H1 (cell line): Measurements from ENCODE around the gene ARHGEF3. TPM values are rescaled to one million over a fixed set of nuclear protein-coding genes. Genes with fewer than 3 reads are reported as not detected.

Source experiments
- CTCF ChIA-PET: fragments of 300-600 bp; sonication (Branson Sonifier 250); formaldehyde crosslinking; loops from one replicate; lab custom pipeline; 2021; ENCODE audit not compliant: partially characterized antibody; lab: Charles Lee
- POLR2A ChIA-PET: fragments of 300-600 bp; sonication (Branson Sonifier 250); formaldehyde crosslinking; loops from one replicate; lab custom pipeline; 2021; ENCODE audit warnings: inconsistent platforms; ENCODE audit not compliant: partially characterized antibody; lab: Charles Lee
- DNase-seq, 2 experiments: peaks; one replicate each; pipeline versions ENCODE4 v3.0.0 to v3.0.0-alpha.2; 2010 to 2022; ENCODE audit warnings: low spot score in 2 of 2, low read depth in 1 of 2, mixed read lengths in 1 of 2
- FAIRE-seq: peaks from 2 replicates; lab custom pipeline; 2011; peaks lifted over from hg19 to GRCh38; lab: Jason Lieb, UNC
- H2AFZ ChIP-seq: 2 replicates; pipeline ENCODE4 v1.8.1; 2012; ENCODE audit warnings: low read length, inconsistent platforms
- H2AK5ac ChIP-seq: 2 replicates; pipeline ENCODE4 v1.6.1; 2013; ENCODE audit warnings: low read depth, low read length
- H2BK120ac ChIP-seq: replicated peaks from 2 replicates; pipeline ENCODE3; 2013; ENCODE audit warnings: low read depth, low read length, inconsistent platforms
- H2BK12ac ChIP-seq: 2 replicates; pipeline ENCODE4 v1.6.1; 2013; ENCODE audit warnings: low read depth, low read length
- H2BK15ac ChIP-seq: 2 replicates; pipeline ENCODE4 v1.6.1; 2013; ENCODE audit warnings: low read length
- H2BK20ac ChIP-seq: 2 replicates; pipeline ENCODE4 v1.6.1; 2013; ENCODE audit warnings: low read length
- H2BK5ac ChIP-seq: 2 replicates; pipeline ENCODE4 v1.6.1; 2013; ENCODE audit warnings: low read depth, low read length
- H3K14ac ChIP-seq: 2 replicates; pipeline ENCODE4 v1.6.1; 2013; ENCODE audit warnings: inconsistent platforms; ENCODE audit not compliant: insufficient read length
- H3K18ac ChIP-seq: 2 replicates; pipeline ENCODE4 v1.6.1; 2013; ENCODE audit warnings: low read length; ENCODE audit errors: extremely low read depth
- H3K23ac ChIP-seq: 2 replicates; pipeline ENCODE4 v1.6.1; 2013; ENCODE audit warnings: inconsistent platforms; ENCODE audit not compliant: insufficient read length
- H3K23me2 ChIP-seq: 2 replicates; pipeline ENCODE4 v1.6.1; 2013; ENCODE audit warnings: low read depth, low read length
- H3K27ac ChIP-seq: 2 replicates; pipeline ENCODE4 v1.6.1; 2011; ENCODE audit warnings: low read depth, low read length, inconsistent platforms
- H3K27me3 ChIP-seq, 4 experiments: replicated peaks in 1 of 4; 1 replicate in 1 of 4; 2 replicates in 3 of 4; pipeline versions ENCODE4 v1.6.1 to v1.8.1; 2011 to 2013; ENCODE audit warnings: low read length in 3 of 4, mild to moderate bottlenecking in 3 of 4, inconsistent platforms in 2 of 4, mixed read lengths in 2 of 4, moderate library complexity in 1 of 4; ENCODE audit not compliant: control insufficient read depth in 3 of 4, insufficient read depth in 3 of 4; ENCODE audit errors: extremely low read depth in 1 of 4
- H3K36me3 ChIP-seq, 4 experiments: 2 replicates each; pipeline versions ENCODE4 v1.6.1 to v1.8.1; 2011 to 2013; ENCODE audit warnings: mild to moderate bottlenecking in 4 of 4, low read length in 3 of 4, moderate library complexity in 2 of 4, control low read depth in 1 of 4, inconsistent platforms in 1 of 4; ENCODE audit not compliant: insufficient read depth in 4 of 4, control insufficient read depth in 2 of 4
- H3K4ac ChIP-seq: replicated peaks from 2 replicates; pipeline ENCODE3; 2013; ENCODE audit warnings: low read length, low read depth, mixed read lengths, inconsistent platforms; ENCODE audit not compliant: insufficient read length
- H3K4me1 ChIP-seq, 4 experiments: replicated peaks in 1 of 4; 1 replicate in 1 of 4; 2 replicates in 3 of 4; pipeline versions ENCODE4 v1.6.1 to v1.8.1; 2011 to 2013; ENCODE audit warnings: low read length in 3 of 4, inconsistent platforms in 2 of 4, mixed read lengths in 1 of 4; ENCODE audit not compliant: insufficient read depth in 4 of 4, control insufficient read depth in 3 of 4
- H3K4me2 ChIP-seq, 2 experiments: 2 replicates each; pipeline versions ENCODE4 v1.6.1 to v1.8.1; 2011 to 2013; ENCODE audit warnings: low read depth in 2 of 2, low read length in 2 of 2, control low read depth in 1 of 2, inconsistent platforms in 1 of 2, mild to moderate bottlenecking in 1 of 2; ENCODE audit not compliant: insufficient read depth in 1 of 2
- H3K4me3 ChIP-seq, 4 experiments: fragments of 200-600, 300-600 bp in 1 of 4; sonication (generic), shearing (Covaris generic), sonication (Bioruptor Twin) in 1 of 4; 2 replicates each; pipeline versions ENCODE4 v1.5.1 to v1.8.1; 2011 to 2016; ENCODE audit warnings: low read length in 4 of 4, low read depth in 3 of 4, control low read depth in 2 of 4, inconsistent platforms in 2 of 4, mild to moderate bottlenecking in 2 of 4, mixed read lengths in 1 of 4, moderate library complexity in 1 of 4; ENCODE audit not compliant: insufficient read depth in 2 of 4; ENCODE audit errors: extremely low read depth in 1 of 4
- H3K56ac ChIP-seq: replicated peaks from 2 replicates; pipeline ENCODE3; 2013; ENCODE audit warnings: low read depth, mild to moderate bottlenecking, mixed read lengths, low read length, inconsistent platforms; ENCODE audit not compliant: insufficient read length
- H3K79me1 ChIP-seq: 2 replicates; pipeline ENCODE4 v1.6.1; 2013; ENCODE audit warnings: low read depth, low read length, control low read depth
- H3K79me2 ChIP-seq, 2 experiments: 2 replicates each; pipeline versions ENCODE4 v1.6.1 to v1.8.1; 2012 to 2013; ENCODE audit warnings: low read length in 2 of 2, mild to moderate bottlenecking in 2 of 2, inconsistent platforms in 1 of 2; ENCODE audit not compliant: insufficient read depth in 2 of 2, control insufficient read depth in 1 of 2
- H3K9ac ChIP-seq, 4 experiments: replicated peaks in 1 of 4; 1 replicate in 1 of 4; 2 replicates in 3 of 4; pipeline versions ENCODE4 v1.6.1 to v1.8.1; 2011 to 2013; ENCODE audit warnings: low read depth in 3 of 4, low read length in 3 of 4, control low read depth in 2 of 4, mild to moderate bottlenecking in 2 of 4, moderate library complexity in 2 of 4, inconsistent platforms in 1 of 4; ENCODE audit errors: extremely low read depth in 1 of 4
- H3K9me3 ChIP-seq, 2 experiments: 2 replicates each; pipeline versions ENCODE4 v1.6.1 to v1.8.1; 2012 to 2013; ENCODE audit warnings: mild to moderate bottlenecking in 2 of 2, moderate library complexity in 2 of 2, control low read depth in 1 of 2, inconsistent platforms in 1 of 2, low read depth in 1 of 2, low read length in 1 of 2, mixed read lengths in 1 of 2; ENCODE audit not compliant: insufficient read depth in 2 of 2
- H4K20me1 ChIP-seq, 2 experiments: replicated peaks in 1 of 2; 2 replicates each; pipeline versions ENCODE3 to v1.8.1; 2011 to 2013; ENCODE audit warnings: inconsistent platforms in 2 of 2, low read length in 2 of 2, mild to moderate bottlenecking in 1 of 2; ENCODE audit not compliant: insufficient read depth in 2 of 2, control insufficient read depth in 1 of 2
- H4K5ac ChIP-seq: 2 replicates; pipeline ENCODE4 v1.6.1; 2013; ENCODE audit warnings: low read length, low read depth, mixed read lengths, inconsistent platforms; ENCODE audit not compliant: insufficient read length
- H4K8ac ChIP-seq: 2 replicates; pipeline ENCODE4 v1.8.0; 2013; ENCODE audit warnings: mild to moderate bottlenecking, moderate library complexity, low read length, inconsistent platforms; ENCODE audit not compliant: insufficient read depth; ENCODE audit errors: extremely low read depth
- H4K91ac ChIP-seq: replicated peaks from 2 replicates; pipeline ENCODE3; 2013; ENCODE audit warnings: low read length, mixed read lengths, inconsistent platforms; ENCODE audit not compliant: insufficient read length
- BCL11A ChIP-seq, 2 experiments: IDR thresholded peaks; one replicate each; pipeline ENCODE4 v1.6.1; 2011; ENCODE audit warnings: low read depth in 2 of 2, low read length in 2 of 2, mild to moderate bottlenecking in 2 of 2
- CHD1 ChIP-seq: IDR thresholded peaks from 2 replicates; pipeline ENCODE4 v1.6.1; 2012; ENCODE audit warnings: low read depth, low read length, improper control_type of control experiment
- CHD2 ChIP-seq: IDR thresholded peaks from 2 replicates; pipeline ENCODE4 v1.6.1; 2012; ENCODE audit warnings: low read length, improper control_type of control experiment
- POU5F1 ChIP-seq: IDR thresholded peaks from 2 replicates; pipeline ENCODE4 v1.6.1; 2011; ENCODE audit warnings: low read depth, mild to moderate bottlenecking, low read length, moderate library complexity
- SP2 ChIP-seq: IDR thresholded peaks from 2 replicates; pipeline ENCODE4 v1.6.1; 2012; ENCODE audit warnings: mild to moderate bottlenecking, low read length, inconsistent platforms
- SUZ12 ChIP-seq: fragments of 200-600 bp; sonication (generic); IDR thresholded peaks from 2 replicates; pipeline ENCODE4 v1.6.1; 2012; ENCODE audit warnings: mild to moderate bottlenecking, inconsistent platforms, low read length, moderate library complexity, mixed read lengths
- TBP ChIP-seq: IDR thresholded peaks from 2 replicates; pipeline ENCODE4 v1.6.1; 2011; ENCODE audit warnings: low read depth, low read length, improper control_type of control experiment
- WGBS, 2 experiments: shearing (Covaris generic) in 1 of 2; methylation state at CpG; one replicate each; pipeline versions ENCODE4 v1.1.6 to v1.1.7; 2013 to 2015; ENCODE audit warnings: low lambda C conversion rate in 2 of 2, mixed read lengths in 2 of 2, inconsistent platforms in 1 of 2, low coverage in 1 of 2, missing lambda C conversion rate in 1 of 2; ENCODE audit not compliant: insufficient replicate concordance in 2 of 2, insufficient coverage in 1 of 2, insufficient read length in 1 of 2; ENCODE audit errors: extremely low coverage in 1 of 2, missing lambda C conversion rate in 1 of 2; 5-methylcytosine and 5-hydroxymethylcytosine counted together
- polyA plus RNA-seq, 7 experiments: library from polyadenylated mRNA; depleted of rRNA in 3 of 7; stranded (reverse) in 5 of 7; unstranded in 2 of 7; fragments of >200 nt in 5 of 7; fragments of 200-250 nt in 2 of 7; gene quantifications; 1 replicate in 5 of 7; 2 replicates in 1 of 7; 4 replicates in 1 of 7; pipeline versions ENCODE4 v1.2.1 to v1.2.3, GENCODE V29; 2011 to 2013; ENCODE audit warnings: missing spikeins in 2 of 7, mixed read lengths in 2 of 7
- total RNA-seq: library from RNA; stranded (reverse); fragmentation: NEBNext Ultra II Directional; extraction: Animal tissue kit (Norgen Biotek cat#: 25700); gene quantifications from 2 replicates; pipeline ENCODE4 v1.2.1, GENCODE V29; 2021
- TF ChIP-seq, protein P1 (sequence below): IDR thresholded peaks from 2 replicates; pipeline ENCODE4 v1.6.1; 2011; ENCODE audit warnings: low read depth, mild to moderate bottlenecking, low read length; ENCODE audit not compliant: insufficient read depth

ARHGEF3 gene
- total and polyA plus RNA-seq, 2 of the 8 experiments (the other 6 are each of a cell fraction or from before 2014, with no cell fraction given), result 2.8 to 6.0 TPM

DNA sequence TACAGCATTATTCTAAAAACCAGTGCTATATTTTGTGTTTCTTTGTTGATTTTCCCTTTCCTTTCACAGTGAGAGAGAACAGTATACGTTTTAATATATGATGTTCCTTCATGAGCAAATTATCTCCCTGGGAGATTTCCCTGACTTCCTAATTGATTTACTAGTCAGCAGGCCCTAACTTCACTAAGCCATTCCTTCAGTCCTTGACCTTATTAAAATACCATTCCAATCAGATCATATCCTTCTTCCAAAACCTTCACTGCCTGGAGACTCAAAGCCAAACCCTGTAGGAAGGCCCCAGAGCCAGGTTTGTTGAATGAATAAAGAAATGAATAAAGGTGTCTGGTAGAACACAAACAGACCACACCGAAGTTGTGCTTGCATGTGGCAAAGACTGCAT is 43.8 kb upstream of the ARHGEF3 start:
- H4K20me1 ChIP-seq, result no peaks in the 10 kb centered on the region
- H3K4me1 ChIP-seq, result no peaks in the 10 kb centered on the region
- H2BK12ac ChIP-seq, result no peak overlapping the region
- H2AK5ac ChIP-seq, result no peak overlapping the region
- 77% methylated on average over 2 of the region's 2 CpGs; no CpG with 5 or more reads in 1 of the 2 experiments for WGBS, 2 experiments
- ChIA-PET POLR2A (no interaction called here), CTCF (no interaction called here)
- no peaks in the 10 kb centered on the region for H3K79me2 ChIP-seq
- no peak overlapping the region for H3K18ac ChIP-seq
- H3K36me3 ChIP-seq, result no peaks in the 10 kb centered on the region
- no peaks in the 10 kb centered on the region for H3K23me2 ChIP-seq
- no peak overlapping the region for H2BK15ac ChIP-seq
- no peak for TF ChIP-seq BCL11A (IDR thresholded peaks at IDR 0.05; ENCODE audit: low read depth in 2 of 2, low read length in 2 of 2)
- no peak for TF ChIP-seq TBP
- no peak for TF ChIP-seq SP2
- TF ChIP-seq CHD2, result no peak
- no peak for TF ChIP-seq SUZ12
- no peak for TF ChIP-seq POU5F1
- TF ChIP-seq, protein P1, sequence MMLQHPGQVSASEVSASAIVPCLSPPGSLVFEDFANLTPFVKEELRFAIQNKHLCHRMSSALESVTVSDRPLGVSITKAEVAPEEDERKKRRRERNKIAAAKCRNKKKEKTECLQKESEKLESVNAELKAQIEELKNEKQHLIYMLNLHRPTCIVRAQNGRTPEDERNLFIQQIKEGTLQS, result no peak
- no peak for TF ChIP-seq CHD1
- TF ChIP-seq, all 59 proteins: peak for 0
- no peak overlapping the region for H3K27ac ChIP-seq
- H3K23ac ChIP-seq, result no peak overlapping the region
- no peak for FAIRE-seq
- H3K56ac ChIP-seq, result no peak overlapping the region
- H2BK120ac ChIP-seq, result no peak overlapping the region
- H4K91ac ChIP-seq, result no peak overlapping the region
- no peaks in the 10 kb centered on the region; a peak in 1 of 4 replicates for H3K9me3 ChIP-seq
- DNase-seq, result no peak
- no peak overlapping the region for H4K5ac ChIP-seq
- H3K4me2 ChIP-seq, result no peak overlapping the region
- H3K79me1 ChIP-seq, result no peaks in the 10 kb centered on the region; the same call in 1 of the 2 replicates
- H2BK5ac ChIP-seq, result no peak overlapping the region
- no peak overlapping the region for H3K14ac ChIP-seq
- no peak overlapping the region for H2AFZ ChIP-seq
- H2BK20ac ChIP-seq, result no peak overlapping the region
- H3K4me3 ChIP-seq, result no peak overlapping the region
- H3K4ac ChIP-seq, result no peak overlapping the region
- H4K8ac ChIP-seq, result no peak overlapping the region
- H3K9ac ChIP-seq, result no peak overlapping the region
- H3K27me3 ChIP-seq, result no peaks in the 10 kb centered on the region
